Activated CD4-positive, alpha-beta memory T cell treated with anti-CD3 and anti-CD28 coated beads, Interleukin-2, amount 10 ng/mL, durations not matched to agents 7 days and 5 days (primary cell): Measurements from ENCODE around the gene ICE2. TPM values are rescaled to one million over a fixed set of nuclear protein-coding genes. Genes with fewer than 3 reads are reported as not detected.
A peak's percentile ranks its signal among the peaks of the same experiment; 100 is the strongest.
"Not testable (repeated sequence)": the region's sequence is repeated elsewhere in the genome, so short reads cannot be mapped to it uniquely, and the experiment has no call there.

Experiments
- CTCF ChIA-PET: fragments of 350-600 bp; sonication (Branson Sonifier 250); formaldehyde crosslinking; loops from one replicate; lab custom pipeline; 2021; ENCODE audit warnings: antibody characterized with exemption, inconsistent platforms; lab: Charles Lee
- POLR2A ChIA-PET: fragments of 350-600 bp; sonication (Branson Sonifier 250); formaldehyde crosslinking; loops from one replicate; lab custom pipeline; 2021; ENCODE audit warnings: antibody characterized with exemption; lab: Charles Lee
- DNase-seq: peaks from one replicate; pipeline ENCODE4 v3.0.0-alpha.2; 2020
- H3K27ac Mint-ChIP-seq: one replicate; pipeline ENCODE4 v1.8.0; 2021; ENCODE audit warnings: mild to moderate bottlenecking, mixed read lengths
- H3K27me3 Mint-ChIP-seq: one replicate; pipeline ENCODE4 v1.8.0; 2021; ENCODE audit warnings: mixed read lengths
- H3K36me3 Mint-ChIP-seq: one replicate; pipeline ENCODE4 v1.8.0; 2021; ENCODE audit warnings: low read depth, mixed read lengths
- H3K4me1 Mint-ChIP-seq: one replicate; pipeline ENCODE4 v1.8.0; 2021; ENCODE audit warnings: mixed read lengths
- H3K4me3 Mint-ChIP-seq: one replicate; pipeline ENCODE4 v1.8.0; 2021; ENCODE audit warnings: mild to moderate bottlenecking, mixed read lengths
- H3K9me3 Mint-ChIP-seq: one replicate; pipeline ENCODE4 v1.8.0; 2021; ENCODE audit warnings: mixed read lengths
- total RNA-seq, 2 experiments: library from RNA; stranded (reverse); gene quantifications; one replicate each; pipeline ENCODE4 v1.2.3, GENCODE V29; 2021

ICE2 gene
- total RNA-seq, 2 experiments from 2014 or later: 56.9 to 60.4 TPM

- POLR2A ChIA-PET: interaction anchor here (1.0 kb wide), 1 partner anchor 13 kb away, joined by 3 read pairs; no protein-coding TSS in a partner anchor
- peaks cover 9% of the 10 kb centered on the region for H3K4me1 Mint-ChIP-seq
- H3K4me3 Mint-ChIP-seq: no peak overlapping the region
- DNase-seq: no peak
- H3K27ac Mint-ChIP-seq: no peak overlapping the region
- CTCF ChIA-PET: no interaction called here
- no peaks in the 10 kb centered on the region for H3K9me3 Mint-ChIP-seq
- no peaks in the 10 kb centered on the region for H3K27me3 Mint-ChIP-seq
- peaks cover 2% of the 10 kb centered on the region for H3K36me3 Mint-ChIP-seq
These were observed 64.8 kb downstream of the ICE2 start for GRCh38 chr15:60414016-60414682.

GRCh38 chr15:60413231-60413824 is 65.6 kb downstream of the ICE2 start:
- H3K4me1 Mint-ChIP-seq: peaks cover 16% of the 10 kb centered on the region
- POLR2A ChIA-PET: interaction anchor here (1.0 kb wide), 1 partner anchor 13 kb away, joined by 3 read pairs; no protein-coding TSS in a partner anchor
- no peaks in the 10 kb centered on the region for H3K9me3 Mint-ChIP-seq
- H3K36me3 Mint-ChIP-seq: peaks cover 6% of the 10 kb centered on the region
- no peaks in the 10 kb centered on the region for H3K27me3 Mint-ChIP-seq
- CTCF ChIA-PET: no interaction called here
- H3K4me3 Mint-ChIP-seq: no peak overlapping the region
- DNase-seq: no peak
- no peak overlapping the region for H3K27ac Mint-ChIP-seq

GRCh38 chr15:60412807-60413206 is 66.1 kb downstream of the ICE2 start:
- H3K9me3 Mint-ChIP-seq, POLR2A ChIA-PET, DNase-seq, H3K4me3 Mint-ChIP-seq, H3K36me3 Mint-ChIP-seq, H3K27me3 Mint-ChIP-seq, CTCF ChIA-PET, H3K27ac Mint-ChIP-seq: not testable (repeated sequence)
- peaks cover 21% of the 10 kb centered on the region for H3K4me1 Mint-ChIP-seq

DNA sequence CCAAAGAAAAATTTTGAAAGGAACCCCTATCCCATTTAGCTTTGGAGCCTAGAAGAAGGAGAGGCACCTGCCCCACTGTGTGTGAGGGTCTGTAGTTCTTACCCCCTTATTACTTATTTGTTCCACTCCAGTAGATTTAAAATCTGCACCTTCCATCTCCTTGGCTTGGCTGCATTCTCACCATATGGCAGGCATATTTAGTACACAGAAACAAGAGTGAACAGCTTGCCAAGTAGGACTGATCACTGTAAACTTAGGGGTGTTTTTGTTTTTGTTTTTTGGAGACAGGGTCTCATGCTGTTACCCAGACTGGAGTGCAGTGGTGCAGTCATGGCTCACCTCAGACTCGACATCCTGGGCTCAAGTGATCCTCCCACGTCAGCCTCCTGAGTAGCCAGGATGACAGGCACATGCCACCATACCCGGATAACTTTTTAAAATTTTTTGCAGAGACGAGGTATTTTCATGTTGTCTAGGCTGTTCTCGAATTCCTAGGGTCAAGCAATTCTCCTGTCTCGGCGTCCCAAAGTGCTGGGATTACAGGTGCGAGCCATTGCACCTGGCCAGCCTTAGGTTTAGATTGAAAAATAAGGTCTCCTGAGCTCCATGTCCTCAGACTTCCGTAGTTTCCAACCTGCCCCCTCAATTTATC is 67.0 kb downstream of the ICE2 start:
- no peak overlapping the region for H3K27ac Mint-ChIP-seq
- CTCF ChIA-PET: no interaction called here

DNA sequence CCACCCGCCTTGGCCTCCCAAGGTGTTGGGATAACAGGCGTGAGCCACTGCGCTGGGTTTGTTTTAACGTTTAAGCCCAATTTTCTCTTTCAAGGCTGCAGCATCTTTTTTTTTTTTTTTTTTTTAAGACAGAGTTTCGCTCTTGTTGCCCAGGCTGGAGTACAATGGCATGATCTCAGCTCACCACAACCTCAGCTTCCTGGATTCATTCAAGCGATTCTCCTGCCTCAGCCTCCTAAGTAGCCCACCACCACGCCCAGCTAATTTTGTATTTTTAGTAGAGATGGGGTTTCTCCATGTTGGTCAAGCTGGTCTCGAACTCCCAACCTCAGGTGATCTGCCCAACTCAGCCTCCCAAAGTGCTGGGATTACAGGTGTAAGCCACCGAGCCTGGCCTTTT is 68.6 kb downstream of the ICE2 start:
- not testable (repeated sequence) for DNase-seq, H3K36me3 Mint-ChIP-seq, H3K9me3 Mint-ChIP-seq, H3K27me3 Mint-ChIP-seq, H3K4me3 Mint-ChIP-seq
- Mint-ChIP-seq H3K4me1 (peaks cover 34% of the 10 kb centered on the region), H3K27ac (peak overlapping the region; percentile 10)
- CTCF ChIA-PET: interaction anchor here (0.7 to 1.5 kb wide), 2 partner anchors 10 to 275 kb away, joined by 4 to 5 read pairs; no protein-coding TSS in a partner anchor
- POLR2A ChIA-PET: interaction anchor here (1.4 to 4.0 kb wide), 4 partner anchors 11 to 69 kb away, joined by 5 to 43 read pairs (median 6); partner anchors contain the start of genes ANXA2 and ICE2

More for the DNA sequence above, 67.0 kb downstream of the ICE2 start:
- Mint-ChIP-seq H3K4me3 (no peak overlapping the region), H3K4me1 (peaks cover 28% of the 10 kb centered on the region), H3K27me3 (no peaks in the 10 kb centered on the region), H3K36me3 (peaks cover 6% of the 10 kb centered on the region), H3K9me3 (no peaks in the 10 kb centered on the region)
- DNase-seq: no peak
- POLR2A ChIA-PET: interaction anchor here (0.8 to 4.0 kb wide), 3 partner anchors 13 to 68 kb away, joined by 3 to 43 read pairs (median 3); partner anchors contain the start of gene ANXA2

DNA sequence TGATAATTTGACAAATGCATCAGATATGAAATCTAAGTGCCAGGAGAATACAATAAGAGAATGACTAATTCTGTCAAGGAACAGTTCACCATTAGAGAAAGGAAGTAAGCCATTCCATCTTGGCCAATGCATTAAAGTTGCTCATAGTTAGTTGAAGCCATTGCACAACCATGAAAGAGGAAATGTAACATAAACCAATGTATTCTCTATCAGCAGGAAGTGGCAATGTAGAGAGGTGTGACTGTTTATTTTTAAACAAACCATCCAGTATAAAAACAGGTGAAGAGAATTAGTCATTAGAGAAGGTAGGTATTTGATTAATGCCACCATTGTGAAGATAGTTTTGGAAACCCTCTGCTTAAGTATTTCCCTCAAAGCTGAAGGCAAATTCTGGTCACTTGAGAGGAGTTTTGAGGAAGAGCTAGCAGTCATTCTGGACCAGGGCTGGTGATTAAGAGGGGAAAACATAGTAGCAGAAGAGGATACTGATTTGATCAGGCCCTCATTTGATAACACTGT is 70.4 kb downstream of the ICE2 start:
- H3K27me3 Mint-ChIP-seq: no peaks in the 10 kb centered on the region
- H3K4me3 Mint-ChIP-seq: no peak overlapping the region
- H3K27ac Mint-ChIP-seq: peak overlapping the region; percentile 82
- H3K36me3 Mint-ChIP-seq: peaks cover 6% of the 10 kb centered on the region
- no peak for DNase-seq
- ChIA-PET CTCF (interaction anchor here (1.5 kb wide), 2 partner anchors 12 to 49 kb away, joined by 3 to 5 read pairs; no protein-coding TSS in a partner anchor), POLR2A (interaction anchor here (0.6 to 4.0 kb wide), 8 partner anchors 9 to 182 kb away, joined by 3 to 43 read pairs (median 3); partner anchors contain the start of genes ANXA2 and ICE2)
- H3K9me3 Mint-ChIP-seq: no peaks in the 10 kb centered on the region
- H3K4me1 Mint-ChIP-seq: peaks cover 34% of the 10 kb centered on the region

- H3K36me3 Mint-ChIP-seq: peaks cover 6% of the 10 kb centered on the region
- H3K27ac Mint-ChIP-seq: no peak overlapping the region
- H3K9me3 Mint-ChIP-seq: no peaks in the 10 kb centered on the region
- peaks cover 3% of the 10 kb centered on the region for H3K27me3 Mint-ChIP-seq
- POLR2A ChIA-PET: interaction anchor here (2.4 kb wide), 1 partner anchor 9 kb away, joined by 34 read pairs; the partner anchor contains the start of gene ANXA2
- H3K4me3 Mint-ChIP-seq: no peak overlapping the region
- DNase-seq: no peak
- peaks cover 34% of the 10 kb centered on the region for H3K4me1 Mint-ChIP-seq
- CTCF ChIA-PET: interaction anchor here (2.4 kb wide), 1 partner anchor 46 kb away, joined by 7 read pairs; no protein-coding TSS in a partner anchor
These were observed 71.5 kb downstream of the ICE2 start for GRCh38 chr15:60407415-60407805.

DNA sequence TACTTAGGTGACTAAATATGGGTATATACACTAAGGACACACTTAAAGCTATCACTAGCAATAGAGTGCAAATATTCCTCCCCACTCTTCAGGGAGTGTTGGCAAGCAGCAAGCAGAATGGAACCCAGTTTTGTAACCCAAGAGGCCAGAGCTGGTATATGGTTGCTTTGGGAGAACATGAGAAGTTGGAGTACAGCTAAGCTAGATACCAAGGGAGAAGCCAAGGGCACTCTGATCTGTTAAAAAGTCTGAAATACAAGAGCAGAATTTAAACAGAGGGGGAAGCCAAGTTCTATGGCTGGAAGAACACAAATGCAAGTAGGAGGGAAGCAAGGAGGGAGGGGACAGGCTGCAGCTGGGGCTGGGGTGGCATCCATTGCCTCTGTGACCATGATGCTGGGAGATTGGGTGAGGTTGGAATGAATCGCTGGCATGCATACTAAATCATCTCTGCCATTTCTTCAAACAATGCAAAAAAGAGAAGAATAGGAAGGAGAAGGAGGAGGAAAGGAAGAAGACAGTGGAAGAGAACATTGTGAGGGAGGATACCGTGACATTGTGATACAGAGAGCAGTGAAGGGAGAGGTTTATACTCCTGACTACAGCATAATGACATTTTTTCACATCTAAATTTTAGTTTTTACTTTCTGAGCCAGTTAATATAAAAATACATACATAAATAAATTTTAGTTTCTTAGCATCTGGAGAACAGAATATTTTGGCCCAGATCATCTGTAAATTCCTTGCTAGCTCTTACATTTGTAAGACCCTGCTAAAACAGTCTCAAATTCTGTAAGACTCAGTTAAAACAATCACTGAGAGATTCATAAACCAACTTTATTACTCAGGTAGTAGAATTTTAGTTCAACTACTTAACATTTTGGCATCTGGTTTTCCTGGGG is 72.2 kb downstream of the ICE2 start:
- Mint-ChIP-seq H3K4me1 (peaks cover 34% of the 10 kb centered on the region), H3K36me3 (peaks cover 6% of the 10 kb centered on the region), H3K27me3 (peaks cover 3% of the 10 kb centered on the region), H3K9me3 (no peaks in the 10 kb centered on the region), H3K27ac (no peak overlapping the region), H3K4me3 (no peak overlapping the region)
- DNase-seq: no peak
- ChIA-PET CTCF (interaction anchor here (0.6 to 2.4 kb wide), 2 partner anchors 45 to 1159 kb away, joined by 4 to 7 read pairs; no protein-coding TSS in a partner anchor), POLR2A (interaction anchor here (1.2 to 2.4 kb wide), 4 partner anchors 8 to 73 kb away, joined by 3 to 34 read pairs (median 4); partner anchors contain the start of genes ANXA2 and ICE2)

DNA sequence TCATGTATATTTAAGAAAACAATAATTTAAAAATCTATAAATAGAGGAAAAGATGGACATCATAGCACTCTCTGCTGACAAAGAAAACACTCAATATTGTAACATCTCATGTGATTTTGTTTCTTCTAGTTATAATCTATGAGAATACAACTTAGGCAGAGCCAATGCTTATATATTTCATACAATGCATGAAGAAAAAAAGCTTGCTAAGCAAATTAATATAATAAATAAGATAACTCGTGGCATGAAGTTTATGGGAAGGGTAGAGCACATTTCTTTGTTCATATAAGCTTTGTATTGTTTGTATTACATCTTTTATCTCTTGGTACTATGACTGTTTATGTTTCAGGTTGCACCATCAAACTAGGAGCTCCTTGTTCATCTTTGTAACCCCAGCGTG is 73.5 kb downstream of the ICE2 start:
- DNase-seq: no peak
- Mint-ChIP-seq H3K4me3 (no peak overlapping the region), H3K27me3 (peaks cover 3% of the 10 kb centered on the region), H3K4me1 (peaks cover 33% of the 10 kb centered on the region), H3K9me3 (no peaks in the 10 kb centered on the region), H3K27ac (no peak overlapping the region), H3K36me3 (peaks cover 6% of the 10 kb centered on the region)
- CTCF ChIA-PET: interaction anchor here (2.4 kb wide), 1 partner anchor 44 kb away, joined by 7 read pairs; no protein-coding TSS in a partner anchor
- POLR2A ChIA-PET: interaction anchor here (1.2 to 1.7 kb wide), 3 partner anchors 10 to 74 kb away, joined by 3 to 5 read pairs (median 4); partner anchors contain the start of gene ICE2

GRCh38 chr15:60404351-60404750 is 74.6 kb downstream of the ICE2 start:
- H3K27me3 Mint-ChIP-seq, H3K9me3 Mint-ChIP-seq, CTCF ChIA-PET, H3K27ac Mint-ChIP-seq, H3K36me3 Mint-ChIP-seq, DNase-seq, H3K4me3 Mint-ChIP-seq, POLR2A ChIA-PET: not testable (repeated sequence)
- H3K4me1 Mint-ChIP-seq: peaks cover 32% of the 10 kb centered on the region

DNA sequence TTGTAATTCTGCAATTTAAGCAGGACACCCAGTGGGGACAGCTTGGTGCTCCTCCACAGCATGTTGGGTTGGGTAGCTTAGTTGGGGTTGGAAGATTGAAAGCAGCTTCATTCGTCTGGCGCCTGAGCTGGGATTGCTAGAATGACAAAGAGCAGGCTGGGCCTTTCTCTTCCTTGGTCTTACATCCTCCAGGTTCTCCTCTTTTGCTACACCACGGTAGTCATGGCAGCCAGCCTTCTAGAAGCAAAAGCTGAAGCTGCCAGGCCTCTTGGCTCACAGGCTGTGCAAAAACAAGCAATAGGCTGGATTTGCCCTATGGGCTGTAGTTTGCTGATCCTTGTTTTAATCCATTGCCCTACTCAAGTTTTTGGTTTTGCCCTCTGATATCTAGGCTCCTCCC is 78.0 kb downstream of the ICE2 start:
- ChIA-PET POLR2A (interaction anchor here (0.6 to 3.9 kb wide), 3 partner anchors 9 to 77 kb away, joined by 3 to 43 read pairs (median 4); no protein-coding TSS in a partner anchor), CTCF (no interaction called here)
- Mint-ChIP-seq H3K4me3 (no peak overlapping the region), H3K9me3 (no peaks in the 10 kb centered on the region), H3K4me1 (peaks cover 25% of the 10 kb centered on the region), H3K36me3 (peaks cover 19% of the 10 kb centered on the region), H3K27ac (no peak overlapping the region), H3K27me3 (peaks cover 7% of the 10 kb centered on the region)
- no peak for DNase-seq
